Pancreas (tissue), 10 donors: Measurements from ENCODE around the gene HSPA1B. TPM values are rescaled to one million over a fixed set of nuclear protein-coding genes. Genes with fewer than 3 reads are reported as not detected.
"Not testable (repeated sequence)": the region's sequence is repeated elsewhere in the genome, so short reads cannot be mapped to it uniquely, and the experiment has no call there.

Source experiments
- ATAC-seq, 4 donors: fragments of 200-7000 bp; cut with Tn5 transposase; one replicate each; pipeline versions ENCODE4 v1.8.0 to v1.9.1; 2020; ENCODE audit warnings: mild to moderate bottlenecking in 4 of 4, moderate library complexity in 4 of 4
- DNase-seq, 6 donors: peaks; one replicate each; pipeline ENCODE4 v3.0.0-alpha.2; 2020
- FAIRE-seq: peaks from 2 replicates; lab custom pipeline; 2012; peaks lifted over from hg19 to GRCh38; lab: Jason Lieb, UNC
- H3K27ac ChIP-seq, 4 donors: fragments of 200-600 bp; sonication (generic); 1 replicate in 3 of 4; 2 replicates in 1 of 4; pipeline versions ENCODE4 v1.5.0 to v1.8.0; 2020
- H3K27me3 ChIP-seq, 4 donors: fragments of 200-600 bp; one replicate each; pipeline ENCODE4 v1.8.0; 2021
- H3K36me3 ChIP-seq, 3 donors: fragments of 200-600 bp; sonication (generic) in 1 of 3; one replicate each; pipeline versions ENCODE4 v1.5.0 to v1.8.0; 2020 to 2021
- H3K4me1 ChIP-seq, 3 donors: fragments of 200-600 bp; one replicate each; pipeline ENCODE4 v1.8.0; 2021
- H3K4me3 ChIP-seq, 4 donors: fragments of 200-600 bp; sonication (generic) in 2 of 4; one replicate each; pipeline versions ENCODE4 v1.5.0 to v1.8.0; 2020 to 2021
- H3K9me3 ChIP-seq, 4 donors: fragments of 200-600 bp; one replicate each; pipeline ENCODE4 v1.8.0; 2021
- WGBS, 2 donors: extraction: QIAGEN DNeasy Blood & Tissue Kit; methylation state at CpG; one replicate each; pipeline ENCODE4 v1.1.7; 2013; 5-methylcytosine and 5-hydroxymethylcytosine counted together
- intact Hi-C, 3 donors: fragments of 100-400 bp; cut with DNase I; formaldehyde crosslinking; loops; one replicate each; pipeline versions ENCODE4 v1.11.1 to v1.14.2; 2022
- polyA plus RNA-seq, 2 donors: library from polyadenylated mRNA; stranded (reverse); fragments of 200-250 nt; gene quantifications; one replicate each; pipeline ENCODE4 v1.2.3, GENCODE V29; 2013
- total RNA-seq, 6 donors: library from RNA; stranded (reverse); fragmentation: NEBNext Ultra II Directional in 4 of 6; extraction: Animal tissue kit (Norgen Biotek cat#: 25700) in 4 of 6; gene quantifications; one replicate each; pipeline versions ENCODE4 v1.2.1 to v1.2.4, GENCODE V29; 2021 to 2023
- TF ChIP-seq, protein P1 (sequence below), 4 donors: fragments of 200-600 bp; sonication (generic) in 3 of 4; IDR thresholded peaks; one replicate each; pipeline versions ENCODE4 v1.5.0 to v1.8.0; 2021; ENCODE audit warnings: antibody characterized with exemption in 4 of 4
- donor health status: healthy with polysubstance abuse.
- donor health status: DM: no; HTN: no; CAD: no; lungs with moderate emphysema.
- donor health status: DM: no; HTN: no; CAD: no.
- donor health status: control.
- donor health status: control.
- donor health status: Bipolar disorder and iron deficiency.
- donor health status: DM: yes; HTN: yes; CAD: no.
- donor health status: DM: no; HTN: no; CAD: no.
- donor health status: DM: no; HTN: no; CAD: no.
- donor health status: DM: yes; HTN: yes; CAD: no.

The HSPA1B gene
- total and polyA plus RNA-seq, 8 donors, result 18.4 to 248 (median 43.2) TPM

DNA sequence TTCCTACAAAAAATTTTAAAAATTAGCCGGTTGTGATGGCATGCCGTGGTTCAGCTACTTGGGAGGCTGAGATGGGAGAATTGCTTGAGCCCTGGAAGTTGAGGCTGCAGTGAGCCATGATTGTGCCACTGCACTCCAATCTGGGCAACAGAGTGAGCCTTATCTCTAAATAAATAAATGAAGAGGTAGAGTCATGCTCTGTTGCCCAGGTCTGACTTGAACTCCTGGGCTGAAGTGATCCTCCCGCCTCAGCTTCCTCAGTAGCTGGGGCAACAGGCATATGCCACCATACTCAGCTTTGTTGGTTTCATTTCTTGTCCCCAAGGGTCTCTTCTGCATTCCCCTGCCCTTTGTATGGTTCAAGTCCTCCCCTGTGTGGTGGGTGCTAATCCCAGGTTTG is 17.0 kb downstream of the HSPA1B start:
- Histone ChIP-seq H3K36me3 (peaks cover 0 to 4% (median 0%) of the 10 kb centered on the region in 3 donors), H3K4me3 (no peak overlapping the region), H3K4me1 (no peaks in the 10 kb centered on the region), H3K9me3 (no peaks in the 10 kb centered on the region), H3K27ac (no peak overlapping the region), H3K27me3 (no peaks in the 10 kb centered on the region)
- ATAC-seq (peak in 2 of 4 donors; percentile 26 to 33), DNase-seq (no peak), FAIRE-seq (no peak)
- TF ChIP-seq, protein P1, sequence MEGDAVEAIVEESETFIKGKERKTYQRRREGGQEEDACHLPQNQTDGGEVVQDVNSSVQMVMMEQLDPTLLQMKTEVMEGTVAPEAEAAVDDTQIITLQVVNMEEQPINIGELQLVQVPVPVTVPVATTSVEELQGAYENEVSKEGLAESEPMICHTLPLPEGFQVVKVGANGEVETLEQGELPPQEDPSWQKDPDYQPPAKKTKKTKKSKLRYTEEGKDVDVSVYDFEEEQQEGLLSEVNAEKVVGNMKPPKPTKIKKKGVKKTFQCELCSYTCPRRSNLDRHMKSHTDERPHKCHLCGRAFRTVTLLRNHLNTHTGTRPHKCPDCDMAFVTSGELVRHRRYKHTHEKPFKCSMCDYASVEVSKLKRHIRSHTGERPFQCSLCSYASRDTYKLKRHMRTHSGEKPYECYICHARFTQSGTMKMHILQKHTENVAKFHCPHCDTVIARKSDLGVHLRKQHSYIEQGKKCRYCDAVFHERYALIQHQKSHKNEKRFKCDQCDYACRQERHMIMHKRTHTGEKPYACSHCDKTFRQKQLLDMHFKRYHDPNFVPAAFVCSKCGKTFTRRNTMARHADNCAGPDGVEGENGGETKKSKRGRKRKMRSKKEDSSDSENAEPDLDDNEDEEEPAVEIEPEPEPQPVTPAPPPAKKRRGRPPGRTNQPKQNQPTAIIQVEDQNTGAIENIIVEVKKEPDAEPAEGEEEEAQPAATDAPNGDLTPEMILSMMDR (IDR thresholded peaks at IDR 0.05), result no peak
- intact Hi-C loops, result no loop called here
- 87 to 89% methylated on average over 3 of the region's 3 CpGs for WGBS, 2 donors

DNA sequence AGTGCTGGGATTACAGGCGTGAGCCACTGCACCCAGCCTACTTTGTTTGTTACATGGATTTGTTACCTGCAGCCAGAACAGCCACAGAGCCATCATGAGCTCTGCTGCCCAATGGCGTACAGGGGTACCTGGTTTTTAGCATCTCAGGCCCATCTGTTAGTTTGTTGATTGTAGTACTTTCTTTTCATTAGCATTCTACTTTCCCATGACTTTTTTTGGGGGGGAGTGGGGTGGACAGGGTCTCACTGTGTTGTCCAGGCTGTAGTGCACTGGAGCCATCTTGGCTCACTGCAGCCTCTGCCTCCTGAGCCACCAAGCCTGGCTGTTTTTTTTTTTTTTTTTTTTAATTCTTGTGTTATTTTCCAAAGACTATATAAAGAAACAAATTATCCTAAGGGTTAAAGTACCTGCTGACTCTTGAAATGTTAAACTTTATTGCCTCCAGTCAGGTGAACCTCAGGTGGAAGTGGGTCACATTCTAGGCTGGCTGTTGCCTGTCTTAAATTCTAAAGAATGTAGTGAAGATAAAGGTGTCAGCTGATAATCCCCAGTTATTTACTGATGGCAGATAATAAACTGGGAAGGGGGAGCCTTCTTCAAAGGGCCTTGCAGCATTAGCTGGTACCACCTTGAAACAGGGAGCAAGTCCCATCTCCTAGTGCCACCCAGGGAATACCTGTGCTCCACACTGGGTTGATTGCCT is 19.9 kb downstream of the HSPA1B start:
- no peak overlapping the region for H3K4me3 ChIP-seq
- no peak for FAIRE-seq
- no peaks in the 10 kb centered on the region for H3K4me1 ChIP-seq
- H3K36me3 ChIP-seq, result no peaks in the 10 kb centered on the region
- TF ChIP-seq, protein P1 (IDR thresholded peaks at IDR 0.05), result no peak
- ATAC-seq, result no peak
- no peaks in the 10 kb centered on the region for H3K9me3 ChIP-seq
- H3K27ac ChIP-seq, result no peak overlapping the region
- 82 to 88% methylated on average over 2 of the region's 2 CpGs for WGBS, 2 donors
- H3K27me3 ChIP-seq, result no peaks in the 10 kb centered on the region
- intact Hi-C loops, result no loop called here
- DNase-seq, result no peak

DNA sequence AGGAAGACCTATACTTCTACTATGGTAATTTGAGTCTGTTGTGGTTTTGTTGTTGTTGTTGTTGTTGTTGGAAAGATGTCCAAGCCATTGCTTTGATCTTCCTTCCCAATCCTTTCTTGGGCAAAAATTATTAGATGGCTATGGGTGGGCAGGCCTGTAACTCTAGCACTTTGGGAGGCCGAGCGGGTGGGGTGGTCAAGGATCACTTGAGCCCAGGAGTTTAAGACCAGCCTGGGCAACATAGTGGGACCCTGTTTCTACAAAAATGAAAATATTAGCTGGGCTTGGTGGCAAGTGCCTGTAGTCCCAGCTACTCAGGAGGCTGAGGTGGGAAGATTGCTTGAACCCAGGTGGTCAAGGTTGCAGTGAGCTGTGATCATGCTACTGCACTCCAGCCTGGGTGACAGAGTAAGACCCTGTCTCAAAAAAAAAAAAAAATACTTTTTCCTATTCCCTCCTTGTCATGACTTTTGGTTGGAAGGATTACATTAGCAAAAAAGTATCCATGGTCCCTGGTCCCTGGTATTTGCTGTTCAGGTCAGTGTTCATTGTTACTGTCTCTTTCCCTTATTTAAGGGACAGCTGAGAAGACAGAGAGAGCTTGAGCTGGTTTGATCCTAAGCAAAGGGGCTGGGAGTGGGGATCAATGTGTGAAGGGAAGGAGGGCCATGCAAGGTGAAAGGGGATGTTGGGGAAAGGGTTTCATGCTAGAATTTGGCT is 23.4 kb downstream of the HSPA1B start:
- Histone ChIP-seq H3K4me3 (no peak overlapping the region), H3K36me3 (no peaks in the 10 kb centered on the region), H3K9me3 (no peaks in the 10 kb centered on the region), H3K27ac (no peak overlapping the region), H3K27me3 (no peaks in the 10 kb centered on the region), H3K4me1 (no peaks in the 10 kb centered on the region)
- TF ChIP-seq, protein P1 (IDR thresholded peaks at IDR 0.05), result no peak
- intact Hi-C loops, result no loop called here
- DNase-seq (no peak), ATAC-seq (no peak), FAIRE-seq (no peak)
- WGBS, 2 donors, result 96 to 98% methylated on average over 2 of the region's 2 CpGs

DNA sequence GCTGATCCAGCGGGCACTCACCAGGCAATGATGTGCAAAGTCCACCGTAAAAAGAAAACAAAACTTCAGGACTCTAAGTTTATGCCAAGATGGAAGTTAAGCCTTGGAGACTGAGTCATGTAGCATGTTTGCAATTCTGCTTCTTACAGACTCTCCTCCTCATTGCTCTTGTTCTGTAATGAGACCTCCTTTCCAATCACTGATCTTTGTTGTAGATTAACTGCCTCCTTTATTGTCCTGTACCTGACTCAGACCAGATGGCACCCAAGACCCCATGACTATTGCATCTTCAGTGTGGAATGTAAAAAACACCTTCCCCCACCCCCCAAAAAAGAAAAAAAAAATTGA is 23.9 kb downstream of the HSPA1B start:
- 39 to 46% methylated on average over 2 of the region's 2 CpGs for WGBS, 2 donors

DNA sequence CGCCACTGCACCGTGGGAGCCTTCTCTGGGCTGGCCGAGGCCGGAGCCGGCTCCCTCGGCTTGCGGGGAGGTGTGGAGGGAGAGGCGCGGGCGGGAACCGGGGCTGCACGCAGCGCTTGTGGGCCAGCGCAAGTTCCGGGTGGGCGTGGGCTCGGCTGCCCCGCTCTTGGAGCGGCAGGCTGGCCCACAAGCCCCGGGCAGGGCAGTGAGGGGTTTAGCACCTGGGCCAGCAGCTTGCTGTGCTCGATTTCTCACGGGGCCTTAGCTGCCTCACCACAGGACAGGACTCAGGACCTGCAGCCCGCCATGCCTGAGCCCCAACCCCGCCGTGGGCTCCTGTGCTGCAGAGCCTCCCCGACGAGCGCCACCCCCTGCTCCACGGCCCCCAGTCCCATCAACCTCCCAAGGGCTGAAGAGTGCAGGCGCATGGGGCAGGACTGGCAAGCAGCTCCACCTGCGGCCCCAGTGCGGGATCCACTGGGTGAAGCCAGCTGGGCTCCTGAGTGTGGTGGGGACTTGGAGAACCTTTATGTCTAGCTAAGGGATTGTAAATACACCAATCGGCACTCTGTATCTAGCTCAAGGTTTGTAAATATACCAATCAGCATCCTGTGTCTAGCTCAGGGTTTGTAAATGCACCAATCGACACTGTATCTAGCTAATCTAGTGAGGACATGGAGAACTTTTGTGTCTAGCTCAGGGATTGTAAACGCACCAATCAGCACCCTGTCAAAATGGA is 24.6 kb downstream of the HSPA1B start:
- DNase-seq, result peak in 1 of 6 donors; percentile 52
- H3K27ac ChIP-seq, H3K4me1 ChIP-seq, H3K27me3 ChIP-seq, H3K4me3 ChIP-seq, intact Hi-C loops, FAIRE-seq, H3K36me3 ChIP-seq, ATAC-seq, H3K9me3 ChIP-seq: not testable (repeated sequence)
- 87 to 90% methylated on average over 25 to 35 of the region's 35 CpGs for WGBS, 2 donors

More for the DNA sequence above, 23.9 kb downstream of the HSPA1B start:
- intact Hi-C loops, result no loop called here
- H3K9me3 ChIP-seq, result no peaks in the 10 kb centered on the region
- H3K4me3 ChIP-seq, result no peak overlapping the region
- TF ChIP-seq, protein P1 (IDR thresholded peaks at IDR 0.05), result no peak
- no peaks in the 10 kb centered on the region for H3K27me3 ChIP-seq
- FAIRE-seq, result no peak
- no peaks in the 10 kb centered on the region for H3K36me3 ChIP-seq
- H3K27ac ChIP-seq, result no peak overlapping the region
- H3K4me1 ChIP-seq, result no peaks in the 10 kb centered on the region
- no peak for ATAC-seq
- DNase-seq, result no peak

DNA sequence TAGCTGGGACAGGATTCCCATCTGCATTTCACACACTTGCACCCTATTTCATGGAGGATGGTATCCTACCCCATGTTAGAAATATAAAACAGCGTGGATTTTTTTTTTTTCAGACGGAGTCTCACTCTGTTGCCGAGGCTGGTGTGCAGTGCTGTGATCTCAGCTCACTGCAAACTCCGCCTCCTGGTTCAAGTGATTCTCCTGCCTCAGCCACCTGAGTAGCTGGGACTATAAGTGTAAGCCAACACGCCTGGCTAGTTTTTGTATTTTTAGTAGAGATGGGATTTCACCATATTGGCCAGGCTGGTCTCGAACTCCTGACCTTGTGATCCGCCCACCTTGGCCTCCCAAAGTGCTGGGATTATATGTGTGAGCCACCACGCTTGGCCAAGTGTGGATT is 30.2 kb downstream of the HSPA1B start:
- H3K4me1 ChIP-seq, intact Hi-C loops, ATAC-seq, H3K9me3 ChIP-seq, FAIRE-seq, DNase-seq, H3K27me3 ChIP-seq, H3K27ac ChIP-seq, H3K4me3 ChIP-seq: not testable (repeated sequence)
- H3K36me3 ChIP-seq, result peaks cover 2 to 14% (median 8%) of the 10 kb centered on the region in 3 donors
- 91% methylated on average over 8 of the region's 8 CpGs for WGBS, 2 donors
